HG02884 (cell line): ENCODE data around the gene OR9G4.

Experiments
- ATAC-seq: cut with Tn5 transposase; IDR thresholded peaks from one replicate; pipeline ENCODE4 v1.9.1; 2021; ENCODE audit warnings: mild to moderate bottlenecking, moderate library complexity; ENCODE audit not compliant: unreplicated experiment

The OR9G4 gene

GRCh38 chr11:56748597-56748996 lies at the start of gene OR9G4:
Gene OR9G4, minus strand, starts transcription at chr11:56748697. Its CDS starts 4,931 bp downstream, at chr11:56743766.
- no peak for ATAC-seq

- no peak for ATAC-seq
These were observed 35.0 kb upstream of the OR9G4 start for GRCh38 chr11:56783448-56784041.

DNA sequence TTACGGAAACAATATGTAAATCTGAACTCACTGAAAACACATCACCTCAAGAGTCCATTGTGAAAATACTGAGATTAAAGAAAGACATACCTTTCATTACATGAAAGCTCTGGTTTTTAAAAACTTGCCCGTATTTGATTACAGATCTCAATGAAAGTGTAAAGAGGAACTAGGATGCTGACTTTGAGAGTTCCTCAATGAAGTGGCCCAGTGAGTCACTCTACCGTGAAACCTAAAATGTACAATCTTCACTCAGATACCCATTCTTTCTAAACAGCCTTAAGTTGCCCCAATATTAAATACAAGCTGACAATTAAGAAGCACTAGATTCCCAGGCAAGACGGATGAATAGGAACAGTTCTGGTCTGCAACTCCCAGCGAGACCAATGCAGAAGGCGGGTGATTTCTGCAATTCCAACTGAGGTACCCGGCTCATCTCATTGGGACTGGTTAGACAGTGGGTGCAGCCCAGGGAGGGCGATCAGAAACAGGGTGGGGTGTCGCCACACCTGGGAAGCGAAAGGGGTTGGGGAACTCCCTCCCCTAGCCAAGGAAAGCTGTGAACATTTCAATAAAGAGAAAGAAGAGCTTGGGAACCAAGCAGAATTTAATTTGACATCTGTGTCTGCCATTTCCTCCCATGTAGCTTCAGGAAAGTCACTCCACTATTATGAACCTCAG lies 33.8 kb upstream of the OR9G4 start:
- peak; percentile 72 for ATAC-seq

DNA sequence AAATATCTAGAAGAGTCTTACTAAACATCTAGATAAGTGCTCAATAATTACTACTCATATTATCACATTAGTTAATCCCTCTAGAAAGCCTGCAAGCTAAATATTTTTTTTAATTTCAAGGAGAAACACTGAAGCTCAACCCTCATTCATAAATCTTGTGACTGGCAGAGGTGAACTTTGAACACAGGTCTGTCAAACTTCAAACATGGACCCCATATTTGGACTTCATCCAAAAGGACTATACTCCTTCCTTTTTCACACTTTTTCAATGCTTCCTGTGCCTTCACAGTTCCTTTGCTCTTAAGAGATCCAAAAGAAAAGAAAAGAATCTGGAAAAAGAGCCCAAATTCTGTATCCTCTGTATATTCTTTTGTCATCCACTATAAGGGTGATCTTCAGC lies 28.3 kb upstream of the OR9G4 start:
- no peak for ATAC-seq

- ATAC-seq = no peak
These were observed 16.5 kb upstream of the OR9G4 start for GRCh38 chr11:56764976-56765375.

DNA sequence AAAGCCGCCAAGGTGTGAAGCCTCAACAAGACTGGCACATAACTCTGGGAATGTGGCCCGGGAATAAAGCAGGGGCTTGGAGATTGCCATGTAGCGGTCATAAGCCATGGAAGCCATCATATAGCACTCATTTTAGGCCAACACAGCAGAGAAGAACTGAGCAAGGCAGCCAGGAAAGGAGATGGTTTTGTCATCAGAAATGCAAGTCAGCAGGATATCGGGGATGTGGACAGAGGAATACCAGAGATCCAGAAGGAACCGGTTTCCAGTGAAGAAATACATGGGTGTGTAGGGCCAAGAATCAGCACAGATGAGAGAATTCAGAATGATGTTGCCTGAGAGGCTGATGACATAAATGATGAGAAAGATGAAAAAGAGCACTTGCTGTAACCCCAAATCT lies 3.0 kb upstream of the OR9G4 start:
- no peak for ATAC-seq

- no peak for ATAC-seq
These were observed 1.7 kb upstream of the OR9G4 start for GRCh38 chr11:56750190-56750589.

GRCh38 chr11:56740886-56741285 lies 7.6 kb downstream of the OR9G4 start:
- no peak for ATAC-seq

- ATAC-seq = no peak
These were observed 8.4 kb downstream of the OR9G4 start for GRCh38 chr11:56740107-56740506.

GRCh38 chr11:56720513-56720912 lies 28.0 kb downstream of the OR9G4 start:
- ATAC-seq = no peak

DNA sequence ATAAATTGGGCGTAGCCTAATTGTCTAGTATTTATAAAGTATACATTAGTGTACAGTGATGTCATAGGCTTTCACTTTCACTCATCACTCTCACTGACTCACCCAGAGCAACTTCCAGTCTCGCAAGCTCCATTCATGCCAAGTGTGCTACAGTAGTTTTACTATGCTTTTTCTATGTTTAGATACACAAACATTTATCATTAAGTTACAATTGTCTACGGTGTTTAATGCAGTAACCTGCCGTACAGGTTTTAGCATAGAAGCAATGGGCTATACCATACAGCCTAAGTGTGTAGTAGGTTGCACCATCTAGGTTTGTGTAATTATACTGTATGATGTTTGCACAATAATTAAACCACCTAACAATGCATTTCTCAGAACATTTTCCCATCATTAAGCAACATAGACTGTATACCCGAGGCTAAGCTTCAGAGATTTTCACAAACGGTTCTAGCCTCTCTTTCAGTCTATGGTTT lies 32.1 kb downstream of the OR9G4 start:
- no peak for ATAC-seq

DNA sequence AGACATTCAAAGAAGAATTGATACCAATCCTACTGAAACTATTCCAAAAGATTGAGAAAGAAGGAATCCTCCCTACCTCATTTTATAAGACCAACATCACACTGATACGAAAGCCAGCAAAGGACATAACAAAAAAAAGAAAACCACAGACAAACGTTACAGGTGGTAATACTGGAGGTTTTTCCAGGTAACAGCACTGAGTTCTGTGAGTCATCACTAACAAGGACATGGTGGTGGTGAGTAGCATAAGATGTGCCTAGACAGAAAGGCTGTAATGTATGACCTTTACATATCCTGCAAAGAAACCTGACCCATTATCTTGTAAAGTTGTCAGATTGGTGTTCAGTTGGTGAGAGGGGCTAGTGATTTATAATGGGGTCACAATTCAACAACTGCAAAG lies 34.3 kb downstream of the OR9G4 start:
- ATAC-seq = no peak

- ATAC-seq = no peak
These were observed 42.0 kb downstream of the OR9G4 start for GRCh38 chr11:56706486-56706885.

DNA sequence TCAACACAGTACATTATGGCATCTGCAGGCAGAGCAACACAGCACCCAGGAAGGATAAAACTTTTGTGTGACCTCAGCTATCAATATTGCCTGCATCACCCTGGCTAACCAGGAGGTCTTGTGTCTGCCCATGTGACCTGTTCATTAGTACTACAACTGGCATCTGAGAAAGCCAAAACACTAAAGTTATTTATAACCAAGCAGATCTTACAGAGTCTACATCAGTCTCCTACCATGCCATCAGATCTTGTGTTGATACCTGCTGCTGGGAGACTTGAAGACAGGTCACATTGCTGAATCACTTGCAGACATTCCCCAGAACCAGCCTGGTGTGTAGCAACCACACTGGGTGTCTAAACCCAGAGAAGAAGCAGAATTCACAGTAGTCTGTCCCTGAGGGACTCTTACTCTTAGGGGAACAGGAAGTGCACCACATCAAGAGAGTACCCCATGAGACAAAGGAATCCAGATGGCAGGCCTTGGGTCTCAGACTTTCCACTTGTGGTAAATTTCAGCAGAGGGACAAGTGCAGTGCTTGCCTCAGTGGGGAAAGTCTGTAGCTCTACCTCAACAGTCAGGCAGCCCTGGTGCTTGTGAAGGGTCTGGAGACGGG lies 42.6 kb downstream of the OR9G4 start:
- ATAC-seq = no peak

- ATAC-seq = no peak
These were observed 47.5 kb downstream of the OR9G4 start for GRCh38 chr11:56700914-56701485.

DNA sequence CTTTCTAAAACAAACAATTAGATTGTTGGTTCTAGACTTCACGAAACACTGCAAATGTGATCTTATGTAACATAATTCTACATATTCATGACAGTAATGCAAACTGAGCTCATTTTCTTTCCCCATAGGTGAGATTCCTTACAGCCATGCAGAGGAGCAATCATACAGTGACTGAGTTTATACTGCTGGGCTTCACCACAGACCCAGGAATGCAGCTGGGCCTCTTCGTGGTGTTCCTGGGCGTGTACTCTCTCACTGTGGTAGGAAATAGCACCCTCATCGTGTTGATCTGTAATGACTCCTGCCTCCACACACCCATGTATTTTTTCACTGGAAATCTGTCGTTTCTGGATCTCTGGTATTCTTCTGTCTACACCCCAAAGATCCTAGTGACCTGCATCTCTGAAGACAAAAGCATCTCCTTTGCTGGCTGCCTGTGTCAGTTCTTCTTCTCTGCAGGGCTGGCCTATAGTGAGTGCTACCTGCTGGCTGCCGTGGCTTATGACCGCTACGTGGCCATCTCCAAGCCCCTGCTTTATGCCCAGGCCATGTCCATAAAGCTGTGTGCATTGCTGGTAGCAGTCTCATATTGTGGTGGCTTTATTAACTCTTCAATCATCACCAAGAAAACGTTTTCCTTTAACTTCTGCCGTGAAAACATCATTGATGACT lies 48.1 kb downstream of the OR9G4 start:
- no peak for ATAC-seq

GRCh38 chr11:56698795-56699194 lies 49.7 kb downstream of the OR9G4 start, which contains the start of gene OR9G1:
Gene OR9G1, plus strand, starts transcription at chr11:56699095. Its CDS starts 1,293 bp downstream, at chr11:56700388.
- no peak for ATAC-seq

- no peak for ATAC-seq
These were observed 55.1 kb downstream of the OR9G4 start for GRCh38 chr11:56693428-56693827.
